Ishikawa (cell line): Measurements from ENCODE around the gene GRK3.

Source experiments
- CREB1 ChIP-seq: IDR thresholded peaks from 2 replicates; pipeline ENCODE4 v1.6.1; 2012; ENCODE audit warnings: low read depth
- RAD21 ChIP-seq: IDR thresholded peaks from 2 replicates; pipeline ENCODE4 v1.6.1; 2012; ENCODE audit warnings: low read depth
- TAF1 ChIP-seq: IDR thresholded peaks from 2 replicates; pipeline ENCODE4 v1.6.1; 2012; ENCODE audit warnings: low read depth, mild to moderate bottlenecking
- YY1 ChIP-seq: IDR thresholded peaks from 2 replicates; pipeline ENCODE4 v1.6.1; 2012; ENCODE audit warnings: low read depth
- TF ChIP-seq, protein P1 (sequence below): IDR thresholded peaks from 2 replicates; pipeline ENCODE4 v1.6.1; 2012

DNA sequence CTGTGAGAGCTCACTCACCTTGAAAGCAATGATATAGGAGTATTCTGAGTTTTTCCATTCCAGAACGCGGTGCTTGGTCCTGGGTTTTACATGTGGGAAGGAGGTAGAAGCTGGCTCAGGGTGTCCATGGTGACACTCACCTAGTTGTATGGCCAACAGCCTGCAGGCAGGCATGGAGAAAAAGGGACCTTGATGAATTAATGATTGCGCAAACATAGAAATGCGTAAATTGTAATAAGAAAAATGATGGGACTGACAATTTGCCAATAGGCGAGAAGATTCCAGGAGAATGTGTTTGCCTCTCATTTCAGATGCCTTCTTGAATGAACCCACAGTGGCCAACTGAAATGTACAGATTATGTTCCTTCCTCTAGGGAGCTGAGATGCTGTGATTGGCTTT, 124.2 kb downstream of the GRK3 start:
- TF ChIP-seq TAF1, result no peak
- no peak for TF ChIP-seq CREB1
- TF ChIP-seq, protein P1, sequence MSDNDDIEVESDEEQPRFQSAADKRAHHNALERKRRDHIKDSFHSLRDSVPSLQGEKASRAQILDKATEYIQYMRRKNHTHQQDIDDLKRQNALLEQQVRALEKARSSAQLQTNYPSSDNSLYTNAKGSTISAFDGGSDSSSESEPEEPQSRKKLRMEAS, result no peak
- TF ChIP-seq YY1, result no peak
- TF ChIP-seq RAD21, result no peak
